Astrocyte of the cerebellum (primary cell): ENCODE measurements around the gene LCMT1.
A peak's percentile ranks its signal among the peaks of the same experiment; 100 is the strongest.

ENCODE experiments used
- DNase-seq: peaks from one replicate; pipeline ENCODE4 v3.0.0-alpha.2; 2011; ENCODE audit warnings: low read depth
- H3K4me3 ChIP-seq: 2 replicates; pipeline ENCODE4 v1.5.1; 2011; ENCODE audit warnings: mild to moderate bottlenecking, low read depth, low read length, moderate library complexity
- in situ Hi-C: cut with HindIII; loops from 2 replicates; pipeline ENCODE4 v1.10.0; 2017; ENCODE audit warnings: low sequenced_read_pairs
- TF ChIP-seq, protein P1 (sequence below): IDR thresholded peaks from 2 replicates; pipeline ENCODE4 v1.5.1; 2012; ENCODE audit warnings: low read length, low read depth, moderate library complexity, mild to moderate bottlenecking; ENCODE audit errors: missing control alignments

LCMT1 gene

GRCh38 chr16:25094596-25094995, 16.9 kb upstream of the LCMT1 start:
- TF ChIP-seq, protein P1, sequence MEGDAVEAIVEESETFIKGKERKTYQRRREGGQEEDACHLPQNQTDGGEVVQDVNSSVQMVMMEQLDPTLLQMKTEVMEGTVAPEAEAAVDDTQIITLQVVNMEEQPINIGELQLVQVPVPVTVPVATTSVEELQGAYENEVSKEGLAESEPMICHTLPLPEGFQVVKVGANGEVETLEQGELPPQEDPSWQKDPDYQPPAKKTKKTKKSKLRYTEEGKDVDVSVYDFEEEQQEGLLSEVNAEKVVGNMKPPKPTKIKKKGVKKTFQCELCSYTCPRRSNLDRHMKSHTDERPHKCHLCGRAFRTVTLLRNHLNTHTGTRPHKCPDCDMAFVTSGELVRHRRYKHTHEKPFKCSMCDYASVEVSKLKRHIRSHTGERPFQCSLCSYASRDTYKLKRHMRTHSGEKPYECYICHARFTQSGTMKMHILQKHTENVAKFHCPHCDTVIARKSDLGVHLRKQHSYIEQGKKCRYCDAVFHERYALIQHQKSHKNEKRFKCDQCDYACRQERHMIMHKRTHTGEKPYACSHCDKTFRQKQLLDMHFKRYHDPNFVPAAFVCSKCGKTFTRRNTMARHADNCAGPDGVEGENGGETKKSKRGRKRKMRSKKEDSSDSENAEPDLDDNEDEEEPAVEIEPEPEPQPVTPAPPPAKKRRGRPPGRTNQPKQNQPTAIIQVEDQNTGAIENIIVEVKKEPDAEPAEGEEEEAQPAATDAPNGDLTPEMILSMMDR: no peak
- in situ Hi-C loops: no loop called here
- no peak overlapping the region for H3K4me3 ChIP-seq
- no peak for DNase-seq

GRCh38 chr16:25095636-25096035, 15.9 kb upstream of the LCMT1 start:
- no peak overlapping the region for H3K4me3 ChIP-seq
- in situ Hi-C loops: no loop called here
- no peak for DNase-seq
- TF ChIP-seq, protein P1: no peak

- no peak for DNase-seq
- TF ChIP-seq, protein P1: no peak
- no peak overlapping the region for H3K4me3 ChIP-seq
- in situ Hi-C loops: no loop called here
Measured at GRCh38 chr16:25097276-25097975, 14.1 kb upstream of the LCMT1 start.

DNA sequence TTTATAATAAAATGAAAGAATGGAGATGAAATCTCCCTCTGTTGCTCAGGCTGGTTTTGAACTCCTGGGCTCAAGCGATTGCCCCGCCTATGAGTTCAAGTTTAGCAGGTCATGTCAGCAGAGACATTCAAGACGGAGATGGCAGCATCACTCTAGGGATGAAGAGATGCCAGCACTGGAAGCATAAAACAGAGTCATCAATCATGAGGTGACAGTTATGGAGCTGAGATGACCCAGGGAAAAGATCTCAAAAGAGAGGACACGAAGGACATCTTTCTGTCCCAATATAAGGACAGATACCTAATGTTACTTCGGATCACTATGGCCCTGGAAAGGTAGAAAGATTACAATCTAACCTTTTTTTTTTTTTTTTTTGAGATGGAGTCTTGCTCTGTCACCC, 11.0 kb upstream of the LCMT1 start:
- DNase-seq: no peak
- in situ Hi-C loops: no loop called here
- no peak overlapping the region for H3K4me3 ChIP-seq
- TF ChIP-seq, protein P1: no peak

GRCh38 chr16:25106567-25107465, 4.7 kb upstream of the LCMT1 start:
- in situ Hi-C loops: no loop called here
- peak; percentile 57 for DNase-seq
- peak overlapping the region; percentile 57 for H3K4me3 ChIP-seq
- TF ChIP-seq, protein P1: peak; percentile 8

DNA sequence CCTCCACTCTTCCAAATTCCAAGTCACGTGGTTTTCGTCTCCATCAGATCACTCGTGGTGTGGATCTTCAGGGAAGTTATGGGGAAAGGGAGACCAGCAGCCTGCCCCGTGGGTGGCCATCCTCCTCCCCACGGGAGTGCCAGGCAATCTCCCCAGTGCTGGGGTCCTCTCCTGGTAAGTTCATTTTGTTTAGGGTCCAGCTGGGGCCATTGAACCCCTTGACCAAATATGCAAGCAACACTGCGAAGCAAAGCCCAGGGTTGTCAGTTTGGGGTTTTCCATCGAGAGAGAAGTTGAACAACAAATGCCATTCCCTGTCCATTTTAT, 4.1 kb upstream of the LCMT1 start:
- H3K4me3 ChIP-seq: peak overlapping the region; percentile 57
- TF ChIP-seq, protein P1: no peak
- no peak for DNase-seq
- in situ Hi-C loops: no loop called here
